Chondrocyte (in vitro differentiated cells): ENCODE measurements around the gene MANBA. TPM values are rescaled to one million over a fixed set of nuclear protein-coding genes. Genes with fewer than 3 reads are reported as not detected.

Source experiments
- DNase-seq: peaks from one replicate; pipeline ENCODE4 v3.0.0; 2021; ENCODE audit warnings: mixed read lengths, low spot score
- H3K27ac Mint-ChIP-seq: one replicate; pipeline ENCODE4 v1.8.0; 2021; ENCODE audit warnings: mild to moderate bottlenecking, moderate library complexity, mixed read lengths; ENCODE audit not compliant: unreplicated experiment
- H3K27me3 Mint-ChIP-seq: 2 replicates; pipeline ENCODE4 v1.8.0; 2021; ENCODE audit warnings: low read depth, mixed read lengths
- H3K36me3 Mint-ChIP-seq: 2 replicates; pipeline ENCODE4 v1.8.0; 2021; ENCODE audit warnings: low read depth, mixed read lengths
- H3K4me1 Mint-ChIP-seq: 2 replicates; pipeline ENCODE4 v1.8.0; 2021; ENCODE audit warnings: low read depth, mild to moderate bottlenecking, mixed read lengths
- H3K4me3 Mint-ChIP-seq: one replicate; pipeline ENCODE4 v1.8.0; 2021; ENCODE audit warnings: mild to moderate bottlenecking, moderate library complexity, mixed read lengths; ENCODE audit not compliant: unreplicated experiment
- H3K9me3 Mint-ChIP-seq: 2 replicates; pipeline ENCODE4 v1.8.0; 2021; ENCODE audit warnings: low read depth, mixed read lengths
- CTCF ChIP-seq: fragments of 200-600 bp; sonication (generic); IDR thresholded peaks from 2 replicates; pipeline ENCODE4 v1.5.0; 2021; ENCODE audit warnings: antibody characterized with exemption, mild to moderate bottlenecking, moderate library complexity
- total RNA-seq: library from RNA; stranded (reverse); gene quantifications from 3 replicates; pipeline ENCODE4 v1.2.1, GENCODE V29; 2021

Gene MANBA
- total RNA-seq, 1 donor from 2014 or later, result 36.9 TPM

GRCh38 chr4:102736636-102737549, 23.9 kb downstream of the MANBA start:
- Mint-ChIP-seq H3K9me3 (peaks cover 15% of the 10 kb centered on the region), H3K36me3 (peaks cover 9% of the 10 kb centered on the region), H3K4me1 (peaks cover 31% of the 10 kb centered on the region), H3K27me3 (no peaks in the 10 kb centered on the region), H3K27ac (peak overlapping the region; percentile 86), H3K4me3 (peak overlapping the region; percentile 11)
- TF ChIP-seq CTCF, result no peak
- no peak for DNase-seq

- H3K4me3 Mint-ChIP-seq, result no peak overlapping the region
- TF ChIP-seq CTCF, result no peak
- peaks cover 31% of the 10 kb centered on the region for H3K4me1 Mint-ChIP-seq
Measured at GRCh38 chr4:102735582-102735981, 25.2 kb downstream of the MANBA start.

GRCh38 chr4:102734591-102735385, 26.0 kb downstream of the MANBA start:
- Mint-ChIP-seq H3K27ac (peak overlapping the region; percentile 81), H3K4me3 (no peak overlapping the region)

More at GRCh38 chr4:102735582-102735981, 25.2 kb downstream of the MANBA start:
- Mint-ChIP-seq H3K9me3 (peaks cover 17% of the 10 kb centered on the region), H3K27ac (no peak overlapping the region), H3K36me3 (peaks cover 8% of the 10 kb centered on the region), H3K27me3 (no peaks in the 10 kb centered on the region)
- no peak for DNase-seq

GRCh38 chr4:102734116-102734515, 26.7 kb downstream of the MANBA start:
- H3K4me1 Mint-ChIP-seq, result peaks cover 31% of the 10 kb centered on the region
- H3K27ac Mint-ChIP-seq, result peak overlapping the region; percentile 6
- H3K4me3 Mint-ChIP-seq, result no peak overlapping the region
- no peak for DNase-seq
- peaks cover 10% of the 10 kb centered on the region for H3K9me3 Mint-ChIP-seq
- no peaks in the 10 kb centered on the region for H3K27me3 Mint-ChIP-seq
- H3K36me3 Mint-ChIP-seq, result peaks cover 8% of the 10 kb centered on the region
- no peak for TF ChIP-seq CTCF

More at GRCh38 chr4:102734591-102735385, 26.0 kb downstream of the MANBA start:
- DNase-seq, result no peak
- Mint-ChIP-seq H3K9me3 (peaks cover 14% of the 10 kb centered on the region), H3K27me3 (no peaks in the 10 kb centered on the region), H3K4me1 (peaks cover 31% of the 10 kb centered on the region), H3K36me3 (peaks cover 8% of the 10 kb centered on the region)
- no peak for TF ChIP-seq CTCF

GRCh38 chr4:102733084-102733483, 27.7 kb downstream of the MANBA start:
- peaks cover 31% of the 10 kb centered on the region for H3K4me1 Mint-ChIP-seq
- H3K9me3 Mint-ChIP-seq, result peaks cover 3% of the 10 kb centered on the region
- no peak for TF ChIP-seq CTCF
- H3K4me3 Mint-ChIP-seq, result no peak overlapping the region
- peaks cover 6% of the 10 kb centered on the region for H3K36me3 Mint-ChIP-seq
- no peak overlapping the region for H3K27ac Mint-ChIP-seq
- DNase-seq, result no peak
- no peaks in the 10 kb centered on the region for H3K27me3 Mint-ChIP-seq
